ENCODE data around the gene ST8SIA2. TPM values are rescaled to one million over a fixed set of nuclear protein-coding genes. Genes with fewer than 3 reads are reported as not detected.

The ST8SIA2 gene
- total and polyA plus RNA-seq, 12 donors = 0.07 to 0.83 (median 0.34) TPM; not detected in 5

- Histone ChIP-seq H3K27me3 (no peaks in the 10 kb centered on the region), H3K27ac (no peak overlapping the region), H3K4me1 (replicated peaks in 1 of 2) (no peaks in the 10 kb centered on the region), H3K4me3 (no peak overlapping the region), H3K36me3 (replicated peaks in 1 of 2) (no peaks in the 10 kb centered on the region), H3K9me3 (replicated peaks in 1 of 3) (no peaks in the 10 kb centered on the region)
- TF ChIP-seq CTCF (IDR thresholded peaks at IDR 0.05) (no peak), POLR2A (IDR thresholded peaks at IDR 0.05) (no peak)
- no peak for DNase-seq
- intact Hi-C loops (cut with DNase I) = no loop called here
- 74 to 88% (median 82%) methylated on average over 3 of the region's 3 CpGs for WGBS, 4 donors
These were observed 49.7 kb downstream of the ST8SIA2 start for GRCh38 chr15:92443381-92443780.

DNA sequence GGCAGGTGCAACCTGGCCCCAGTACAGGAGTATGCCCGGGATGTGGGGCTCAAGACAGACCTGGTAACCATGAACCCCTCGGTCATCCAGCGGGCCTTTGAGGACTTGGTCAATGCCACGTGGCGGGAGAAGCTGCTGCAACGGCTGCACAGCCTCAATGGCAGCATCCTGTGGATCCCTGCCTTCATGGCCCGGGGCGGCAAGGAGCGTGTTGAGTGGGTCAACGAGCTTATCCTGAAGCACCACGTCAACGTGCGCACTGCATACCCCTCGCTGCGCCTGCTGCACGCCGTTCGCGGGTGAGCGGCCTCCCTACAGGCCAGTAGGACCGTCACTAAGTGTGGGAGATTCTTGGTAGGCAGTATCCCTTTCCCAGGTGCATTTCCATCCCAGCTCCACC, 51.0 kb downstream of the ST8SIA2 start:
- no peaks in the 10 kb centered on the region for H3K9me3 ChIP-seq (replicated peaks in 1 of 3)
- no peaks in the 10 kb centered on the region for H3K27me3 ChIP-seq
- no peaks in the 10 kb centered on the region for H3K36me3 ChIP-seq (replicated peaks in 1 of 2)
- H3K4me3 ChIP-seq = no peak overlapping the region
- DNase-seq = no peak
- 83 to 93% (median 88%) methylated on average over 21 of the region's 21 CpGs for WGBS, 4 donors
- no peaks in the 10 kb centered on the region for H3K4me1 ChIP-seq (replicated peaks in 1 of 2)
- TF ChIP-seq POLR2A (IDR thresholded peaks at IDR 0.05) = no peak
- no peak for TF ChIP-seq CTCF (IDR thresholded peaks at IDR 0.05)
- H3K27ac ChIP-seq = no peak overlapping the region
- intact Hi-C loops (cut with DNase I) = no loop called here

DNA sequence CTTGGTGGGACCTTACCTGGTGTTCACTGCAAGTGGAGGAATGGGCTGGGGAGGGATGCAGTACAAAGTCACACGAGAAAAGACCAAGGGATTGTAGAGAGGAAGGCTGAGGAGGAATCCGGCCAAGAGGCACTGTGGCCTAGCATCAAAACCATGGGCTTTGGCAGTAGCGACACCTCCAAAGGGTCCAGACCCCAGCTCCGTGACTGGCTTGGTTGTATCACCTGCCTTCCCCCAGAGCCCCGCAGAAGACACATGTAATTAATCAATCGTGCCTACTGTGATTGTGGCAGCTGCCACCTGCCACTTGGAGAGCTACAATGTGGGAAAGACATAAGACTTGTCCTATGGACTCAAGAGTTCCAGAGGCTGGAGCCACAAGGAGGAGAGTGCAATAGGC, 54.7 kb downstream of the ST8SIA2 start:
- DNase-seq = no peak
- TF ChIP-seq CTCF (IDR thresholded peaks at IDR 0.05) (no peak), POLR2A (IDR thresholded peaks at IDR 0.05) (no peak)
- no peaks in the 10 kb centered on the region for H3K27me3 ChIP-seq
- no peaks in the 10 kb centered on the region for H3K4me1 ChIP-seq (replicated peaks in 1 of 2)
- no peaks in the 10 kb centered on the region for H3K9me3 ChIP-seq (replicated peaks in 1 of 3)
- no peaks in the 10 kb centered on the region for H3K36me3 ChIP-seq (replicated peaks in 1 of 2)
- no peak overlapping the region for H3K27ac ChIP-seq
- WGBS, 4 donors = 59 to 87% (median 80%) methylated on average over 6 of the region's 6 CpGs
- H3K4me3 ChIP-seq = no peak overlapping the region
- intact Hi-C loops (cut with DNase I) = no loop called here

- WGBS, 4 donors = 61 to 80% (median 63%) methylated on average over 2 of the region's 2 CpGs
- H3K4me3 ChIP-seq = no peak overlapping the region
- no peaks in the 10 kb centered on the region for H3K9me3 ChIP-seq (replicated peaks in 1 of 3)
- intact Hi-C loops (cut with DNase I) = no loop called here
- no peaks in the 10 kb centered on the region for H3K4me1 ChIP-seq (replicated peaks in 1 of 2)
- H3K36me3 ChIP-seq (replicated peaks in 1 of 2) = no peaks in the 10 kb centered on the region
- H3K27ac ChIP-seq = no peak overlapping the region
- TF ChIP-seq CTCF (IDR thresholded peaks at IDR 0.05) = no peak
- no peak for TF ChIP-seq POLR2A (IDR thresholded peaks at IDR 0.05)
- no peak for DNase-seq
- no peaks in the 10 kb centered on the region for H3K27me3 ChIP-seq
These were observed 55.8 kb downstream of the ST8SIA2 start for GRCh38 chr15:92449476-92449875.

All from adrenal gland (tissue), 12 donors.